Osteoblast (primary cell): ENCODE measurements around the gene PTF1A. TPM values are rescaled to one million over a fixed set of nuclear protein-coding genes. Genes with fewer than 3 reads are reported as not detected.

ENCODE experiments used
- DNase-seq: peaks from one replicate; pipeline ENCODE4 v3.0.0; 2011; ENCODE audit warnings: low spot score, mixed read lengths; ENCODE audit not compliant: insufficient read length; ENCODE audit errors: missing footprints
- H2AFZ ChIP-seq: 2 replicates; pipeline ENCODE4 v1.6.0; 2011; ENCODE audit warnings: mild to moderate bottlenecking, low read length
- H3K27ac ChIP-seq: 2 replicates; pipeline ENCODE4 v1.5.1; 2011; ENCODE audit warnings: mild to moderate bottlenecking, low read depth, low read length, moderate library complexity
- H3K27me3 ChIP-seq: 2 replicates; pipeline ENCODE4 v1.6.0; 2012; ENCODE audit warnings: mild to moderate bottlenecking, control low read depth, inconsistent platforms, low read length, moderate library complexity; ENCODE audit not compliant: insufficient read depth
- H3K36me3 ChIP-seq: 2 replicates; pipeline ENCODE4 v1.5.1; 2011; ENCODE audit warnings: mild to moderate bottlenecking, low read length, control low read depth, moderate library complexity; ENCODE audit not compliant: insufficient read depth
- H3K4me1 ChIP-seq: 2 replicates; pipeline ENCODE4 v1.5.1; 2011; ENCODE audit warnings: mild to moderate bottlenecking, low read length, control low read depth, moderate library complexity; ENCODE audit not compliant: insufficient read depth
- H3K4me2 ChIP-seq: 2 replicates; pipeline ENCODE4 v1.6.0; 2011; ENCODE audit warnings: mild to moderate bottlenecking, low read length; ENCODE audit not compliant: insufficient read depth
- H3K4me3 ChIP-seq: fragments of 200-600 bp; sonication (generic); 3 replicates; pipeline ENCODE4 v1.5.1; 2012; ENCODE audit warnings: mild to moderate bottlenecking, low read length, inconsistent platforms; ENCODE audit not compliant: insufficient read depth
- H3K79me2 ChIP-seq: 2 replicates; pipeline ENCODE4 v1.6.0; 2012; ENCODE audit warnings: mild to moderate bottlenecking, low read length, control low read depth, inconsistent platforms; ENCODE audit not compliant: insufficient read depth
- H3K9me3 ChIP-seq: 2 replicates; pipeline ENCODE4 v1.5.1; 2011; ENCODE audit warnings: low read depth, low read length, control low read depth
- H4K20me1 ChIP-seq: 2 replicates; pipeline ENCODE4 v1.6.0; 2012; ENCODE audit warnings: mild to moderate bottlenecking, low read length, control low read depth; ENCODE audit not compliant: insufficient read depth
- total RNA-seq: library from RNA; depleted of rRNA; stranded (reverse); fragments of >200 nt; gene quantifications from 2 replicates; pipeline ENCODE4 v1.2.3, GENCODE V29; 2012
- TF ChIP-seq, protein P1 (sequence below): IDR thresholded peaks from 2 replicates; pipeline ENCODE4 v1.5.1; 2011; ENCODE audit warnings: mild to moderate bottlenecking, low read depth, low read length, moderate library complexity; ENCODE audit errors: extremely low read depth

The PTF1A gene
- total RNA-seq, 1 donor = not detected

DNA sequence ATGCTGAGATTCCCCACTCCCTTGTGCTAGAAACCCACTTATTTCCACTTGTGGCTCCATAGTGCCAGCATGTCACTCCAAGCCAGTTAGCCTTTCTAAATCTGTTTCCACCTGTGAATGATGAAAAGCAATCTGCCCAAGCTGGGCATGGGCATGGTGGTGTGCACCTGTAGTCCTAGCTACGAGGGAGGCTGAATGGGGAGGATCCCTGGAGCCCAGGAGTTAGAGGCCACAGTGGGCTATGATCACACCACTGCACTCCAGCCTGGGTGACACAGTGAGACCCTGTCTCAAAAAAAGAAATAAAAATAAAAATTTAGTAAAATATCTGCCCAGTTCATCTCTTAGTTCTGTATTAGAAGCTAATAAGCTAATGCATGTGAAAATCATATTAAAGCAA is 5.0 kb upstream of the PTF1A start:
- Histone ChIP-seq H3K4me3 (no peak overlapping the region), H3K36me3 (no peaks in the 10 kb centered on the region), H2AFZ (no peak overlapping the region), H3K9me3 (no peaks in the 10 kb centered on the region), H3K27ac (no peak overlapping the region), H3K27me3 (peaks cover 25% of the 10 kb centered on the region), H4K20me1 (no peaks in the 10 kb centered on the region), H3K79me2 (no peaks in the 10 kb centered on the region), H3K4me2 (no peak overlapping the region), H3K4me1 (no peaks in the 10 kb centered on the region)
- TF ChIP-seq, protein P1, sequence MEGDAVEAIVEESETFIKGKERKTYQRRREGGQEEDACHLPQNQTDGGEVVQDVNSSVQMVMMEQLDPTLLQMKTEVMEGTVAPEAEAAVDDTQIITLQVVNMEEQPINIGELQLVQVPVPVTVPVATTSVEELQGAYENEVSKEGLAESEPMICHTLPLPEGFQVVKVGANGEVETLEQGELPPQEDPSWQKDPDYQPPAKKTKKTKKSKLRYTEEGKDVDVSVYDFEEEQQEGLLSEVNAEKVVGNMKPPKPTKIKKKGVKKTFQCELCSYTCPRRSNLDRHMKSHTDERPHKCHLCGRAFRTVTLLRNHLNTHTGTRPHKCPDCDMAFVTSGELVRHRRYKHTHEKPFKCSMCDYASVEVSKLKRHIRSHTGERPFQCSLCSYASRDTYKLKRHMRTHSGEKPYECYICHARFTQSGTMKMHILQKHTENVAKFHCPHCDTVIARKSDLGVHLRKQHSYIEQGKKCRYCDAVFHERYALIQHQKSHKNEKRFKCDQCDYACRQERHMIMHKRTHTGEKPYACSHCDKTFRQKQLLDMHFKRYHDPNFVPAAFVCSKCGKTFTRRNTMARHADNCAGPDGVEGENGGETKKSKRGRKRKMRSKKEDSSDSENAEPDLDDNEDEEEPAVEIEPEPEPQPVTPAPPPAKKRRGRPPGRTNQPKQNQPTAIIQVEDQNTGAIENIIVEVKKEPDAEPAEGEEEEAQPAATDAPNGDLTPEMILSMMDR = no peak
- no peak for DNase-seq

DNA sequence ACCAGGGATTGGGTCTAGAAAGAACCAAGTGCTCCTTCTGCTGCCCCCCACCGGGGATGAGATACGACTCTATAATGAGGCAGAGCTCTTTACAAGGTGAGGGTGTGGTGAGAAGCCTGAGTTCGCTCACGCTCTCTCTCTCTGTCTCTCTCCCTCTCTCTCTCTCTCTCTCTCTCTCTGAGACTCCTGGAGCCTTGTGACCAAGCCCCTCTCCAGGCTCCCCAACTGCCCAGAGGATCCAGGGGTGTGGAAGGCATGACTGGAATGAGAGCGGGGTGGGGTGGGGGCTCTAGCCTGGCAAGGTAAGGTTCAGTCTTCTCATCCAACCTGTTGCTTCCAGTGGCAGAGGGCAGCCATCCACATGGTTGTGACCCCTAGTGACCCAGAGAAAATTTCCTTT is 3.1 kb upstream of the PTF1A start:
- TF ChIP-seq, protein P1 = no peak
- Histone ChIP-seq H3K79me2 (no peaks in the 10 kb centered on the region), H3K9me3 (no peaks in the 10 kb centered on the region), H3K27ac (no peak overlapping the region), H3K4me3 (no peak overlapping the region), H4K20me1 (no peaks in the 10 kb centered on the region), H2AFZ (no peak overlapping the region), H3K4me2 (no peak overlapping the region), H3K36me3 (no peaks in the 10 kb centered on the region), H3K4me1 (no peaks in the 10 kb centered on the region), H3K27me3 (peaks cover 37% of the 10 kb centered on the region)
- no peak for DNase-seq

DNA sequence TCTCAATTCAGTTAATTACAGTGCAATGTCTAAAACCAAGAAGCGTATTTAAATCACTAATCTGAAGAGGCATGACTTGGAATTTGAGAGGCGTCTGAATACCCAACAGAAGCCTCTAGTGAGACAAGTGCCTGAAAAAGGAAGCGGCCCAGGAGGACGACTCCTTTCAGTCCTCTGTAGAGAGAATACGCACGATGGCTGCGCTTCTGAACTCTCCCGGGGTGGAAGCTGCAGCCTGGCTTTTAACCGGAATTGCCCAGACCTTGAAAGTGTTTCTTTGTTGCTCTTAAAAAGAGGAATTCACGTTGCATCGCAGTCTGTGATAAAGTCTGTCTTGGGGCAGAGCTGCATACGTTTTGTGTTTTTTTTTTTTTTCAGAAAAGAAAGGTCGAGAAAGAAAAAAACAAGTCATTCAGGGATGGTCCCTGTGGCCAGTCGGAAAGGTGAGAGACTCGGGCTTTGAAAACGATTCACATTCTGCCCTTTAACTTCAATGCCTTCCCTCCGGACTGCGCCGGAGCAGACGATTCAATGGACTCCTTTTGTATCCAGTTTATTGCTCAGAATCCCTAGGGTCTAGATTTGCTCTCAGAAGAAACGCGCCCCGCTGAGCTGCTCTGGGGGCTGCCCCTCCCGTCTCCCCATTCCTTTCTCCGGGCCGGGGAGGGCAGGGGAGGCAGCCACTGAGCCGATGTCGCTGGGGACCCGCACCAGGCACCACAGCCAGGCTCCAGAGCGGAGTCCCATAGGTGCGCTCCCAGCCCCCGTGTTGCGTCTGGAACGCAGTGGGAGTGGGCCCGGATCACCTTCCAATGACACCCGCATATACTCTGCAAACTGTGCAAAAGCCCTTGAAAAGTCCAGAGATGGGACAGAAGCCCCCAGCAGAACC is 994 bp upstream of the PTF1A start:
- DNase-seq = peak; percentile 52
- H4K20me1 ChIP-seq = no peaks in the 10 kb centered on the region
- TF ChIP-seq, protein P1 = no peak
- H3K9me3 ChIP-seq = no peaks in the 10 kb centered on the region
- no peaks in the 10 kb centered on the region for H3K79me2 ChIP-seq
- H3K36me3 ChIP-seq = no peaks in the 10 kb centered on the region
- H2AFZ ChIP-seq = no peak overlapping the region
- H3K4me2 ChIP-seq = no peak overlapping the region
- no peak overlapping the region for H3K27ac ChIP-seq
- no peaks in the 10 kb centered on the region for H3K4me1 ChIP-seq
- H3K27me3 ChIP-seq = peaks cover 57% of the 10 kb centered on the region
- H3K4me3 ChIP-seq = no peak overlapping the region

DNA sequence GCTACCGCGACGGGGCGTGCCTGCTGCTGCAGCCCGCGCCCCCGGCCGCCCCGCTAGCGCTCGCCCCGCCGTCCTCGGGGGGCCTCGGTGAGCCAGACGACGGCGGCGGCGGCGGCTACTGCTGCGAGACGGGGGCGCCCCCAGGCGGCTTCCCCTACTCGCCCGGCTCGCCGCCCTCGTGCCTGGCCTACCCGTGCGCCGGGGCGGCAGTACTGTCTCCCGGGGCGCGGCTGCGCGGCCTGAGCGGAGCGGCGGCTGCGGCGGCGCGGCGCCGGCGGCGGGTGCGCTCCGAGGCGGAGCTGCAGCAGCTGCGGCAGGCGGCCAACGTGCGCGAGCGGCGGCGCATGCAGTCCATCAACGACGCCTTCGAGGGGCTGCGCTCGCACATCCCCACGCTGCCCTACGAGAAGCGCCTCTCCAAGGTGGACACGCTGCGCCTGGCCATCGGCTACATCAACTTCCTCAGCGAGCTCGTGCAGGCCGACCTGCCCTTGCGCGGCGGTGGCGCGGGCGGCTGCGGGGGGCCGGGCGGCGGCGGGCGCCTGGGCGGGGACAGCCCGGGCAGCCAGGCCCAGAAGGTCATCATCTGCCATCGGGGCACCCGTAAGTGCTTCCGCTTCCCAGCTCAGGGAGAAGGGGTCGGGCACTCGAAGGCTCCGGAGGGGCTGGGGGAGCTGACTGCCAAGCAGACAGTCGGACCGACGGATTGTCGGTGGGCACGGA is 761 bp downstream of the PTF1A start:
- H4K20me1 ChIP-seq = no peaks in the 10 kb centered on the region
- H3K4me3 ChIP-seq = no peak overlapping the region
- TF ChIP-seq, protein P1 = no peak
- no peak overlapping the region for H2AFZ ChIP-seq
- H3K36me3 ChIP-seq = no peaks in the 10 kb centered on the region
- no peaks in the 10 kb centered on the region for H3K9me3 ChIP-seq
- H3K4me2 ChIP-seq = no peak overlapping the region
- DNase-seq = peak; percentile 77
- H3K27ac ChIP-seq = no peak overlapping the region
- H3K27me3 ChIP-seq = peaks cover 70% of the 10 kb centered on the region
- no peaks in the 10 kb centered on the region for H3K4me1 ChIP-seq
- no peaks in the 10 kb centered on the region for H3K79me2 ChIP-seq
